HG02588 (cell line): ENCODE measurements around the gene HSPA12B.

ENCODE experiments used
- ATAC-seq: cut with Tn5 transposase; IDR thresholded peaks from one replicate; pipeline ENCODE4 v1.9.1; 2021; ENCODE audit warnings: mild to moderate bottlenecking, moderate library complexity; ENCODE audit not compliant: unreplicated experiment

The HSPA12B gene

DNA sequence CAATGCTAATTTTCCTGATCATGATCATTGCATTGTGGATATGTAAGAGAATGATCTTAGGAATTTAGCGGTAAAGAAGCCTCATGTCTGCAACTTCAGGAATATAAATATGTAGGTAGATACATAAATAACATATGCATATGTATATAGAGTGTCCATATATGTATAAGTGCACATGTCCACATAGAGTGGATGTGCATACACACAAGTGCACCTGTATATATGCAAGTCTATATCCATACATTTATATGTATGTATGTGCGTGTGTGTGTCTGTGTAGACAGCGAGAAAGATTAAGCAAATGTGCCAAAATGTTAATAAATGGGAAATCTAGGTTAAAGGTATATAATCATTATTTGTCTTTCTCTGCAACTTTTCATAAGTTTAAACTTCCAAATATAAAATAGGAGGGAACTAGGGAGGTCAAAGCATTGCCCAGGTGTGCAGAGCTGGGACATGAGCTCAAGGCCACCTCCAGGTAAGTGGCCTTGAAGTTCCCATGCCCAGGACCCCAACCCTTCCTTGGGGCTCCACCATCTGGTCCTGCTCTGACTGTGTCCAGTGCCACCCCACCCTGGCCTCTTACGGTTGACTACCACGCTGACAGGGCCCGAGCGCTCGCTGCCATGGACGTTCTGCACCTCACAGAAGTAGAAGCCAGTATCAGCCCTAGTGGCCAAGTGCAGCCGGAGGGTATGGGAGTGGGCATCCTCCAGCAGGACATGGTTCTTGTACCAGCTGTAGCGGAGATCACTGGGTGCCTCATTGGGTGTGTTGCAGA lies 29.7 kb upstream of the HSPA12B start:
- ATAC-seq, result no peak

GRCh38 chr20:3704087-3704486 lies 28.4 kb upstream of the HSPA12B start:
- no peak for ATAC-seq

DNA sequence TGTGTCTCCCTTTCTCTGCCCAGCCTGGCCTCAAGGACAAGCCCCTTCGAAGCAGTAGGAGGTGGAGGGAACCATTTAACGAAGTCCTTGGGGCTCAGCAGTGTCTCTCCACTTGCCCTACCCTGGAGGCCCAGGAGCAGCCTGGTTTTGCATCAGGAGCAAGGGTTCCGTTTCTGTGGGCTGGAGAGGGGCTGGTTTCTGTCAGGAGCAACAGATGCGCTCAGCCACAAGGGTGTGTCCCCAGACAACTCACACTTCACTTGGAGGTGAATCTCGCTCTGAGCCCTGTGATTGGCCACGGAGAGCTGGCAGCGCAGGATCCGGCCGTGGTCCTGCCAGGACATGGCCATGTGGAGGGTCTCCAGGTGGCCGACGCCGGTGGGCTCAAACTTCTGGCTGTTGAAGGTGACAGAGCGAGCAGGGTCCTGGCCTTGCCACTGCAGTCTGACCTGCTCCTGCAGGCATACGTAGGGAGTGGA lies 27.0 kb upstream of the HSPA12B start:
- no peak for ATAC-seq

DNA sequence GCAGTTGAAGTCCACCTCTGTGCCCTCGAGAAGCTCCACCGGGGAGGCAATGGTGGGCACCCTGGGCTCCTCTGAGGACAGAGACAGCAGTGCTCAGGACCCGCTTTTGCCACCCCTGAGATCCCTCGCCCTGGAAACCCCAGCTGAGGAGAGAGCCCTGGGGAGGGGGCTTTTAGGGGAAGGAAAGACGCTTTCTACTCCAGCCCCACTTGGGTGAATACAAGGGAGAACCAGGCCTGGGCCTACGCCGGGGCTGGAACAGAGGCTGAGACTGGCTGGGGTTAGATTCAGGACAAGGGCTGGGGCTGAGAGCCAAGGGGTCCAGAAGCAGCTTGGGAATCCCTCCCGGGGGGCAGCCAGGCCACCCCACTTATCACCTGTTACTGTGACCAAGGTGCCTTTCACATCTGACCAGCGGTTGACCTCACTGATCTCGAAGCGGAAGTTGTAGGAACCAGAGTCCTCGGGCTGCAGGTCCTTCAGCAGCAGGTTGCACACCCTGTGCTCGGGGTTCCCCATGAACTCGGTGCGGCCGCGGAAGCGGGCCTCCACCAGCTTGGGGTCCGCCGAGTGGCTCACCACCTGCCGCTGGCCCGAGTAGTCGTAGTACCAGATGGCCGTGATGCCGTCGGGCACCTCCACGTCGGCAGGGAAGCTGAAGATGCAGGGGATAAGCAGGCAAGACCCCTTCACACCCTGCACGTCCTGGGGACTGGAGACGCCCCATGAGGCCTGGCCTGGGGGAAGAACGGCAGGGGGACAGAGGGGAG lies 26.3 kb upstream of the HSPA12B start:
- no peak for ATAC-seq

DNA sequence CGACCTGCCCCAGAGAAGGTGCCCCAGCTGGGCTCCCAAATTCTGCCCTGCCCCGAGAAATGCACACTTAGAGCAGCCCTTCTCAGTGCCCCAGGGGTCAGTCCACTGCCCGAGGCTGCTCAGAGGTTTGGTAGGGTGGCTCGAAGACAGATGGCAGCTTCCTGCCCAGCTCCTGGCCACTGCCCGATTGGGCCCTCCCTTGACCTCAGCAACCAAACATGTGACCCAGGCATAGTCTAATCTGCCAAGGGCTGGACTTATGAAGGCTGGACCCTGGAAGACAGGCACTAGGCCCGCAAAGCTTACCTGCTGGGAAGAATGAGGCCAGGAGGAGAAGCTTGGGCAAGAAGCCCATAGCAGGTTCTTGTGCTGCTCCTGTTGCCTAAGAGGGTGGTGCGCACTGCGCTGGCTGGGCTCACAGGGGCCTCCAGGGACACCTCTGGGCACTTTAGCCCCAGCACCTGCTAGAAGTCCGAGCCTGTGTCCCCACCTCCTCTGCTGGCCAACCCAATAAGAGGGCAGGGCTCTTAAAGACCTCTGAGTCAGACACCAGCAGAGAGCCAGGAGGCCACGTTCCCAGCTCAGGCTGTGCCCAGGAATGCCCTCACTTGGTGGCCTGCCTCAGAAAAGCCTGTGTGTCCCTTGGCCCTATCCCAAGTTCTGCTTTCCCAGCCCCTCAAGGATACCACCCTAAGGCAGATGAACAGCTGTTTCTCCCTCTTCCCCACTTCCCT lies 25.5 kb upstream of the HSPA12B start:
- ATAC-seq, result no peak

GRCh38 chr20:3707508-3707899 lies 25.0 kb upstream of the HSPA12B start:
- no peak for ATAC-seq

- no peak for ATAC-seq
These were observed 22.4 kb upstream of the HSPA12B start for GRCh38 chr20:3710011-3710466.

DNA sequence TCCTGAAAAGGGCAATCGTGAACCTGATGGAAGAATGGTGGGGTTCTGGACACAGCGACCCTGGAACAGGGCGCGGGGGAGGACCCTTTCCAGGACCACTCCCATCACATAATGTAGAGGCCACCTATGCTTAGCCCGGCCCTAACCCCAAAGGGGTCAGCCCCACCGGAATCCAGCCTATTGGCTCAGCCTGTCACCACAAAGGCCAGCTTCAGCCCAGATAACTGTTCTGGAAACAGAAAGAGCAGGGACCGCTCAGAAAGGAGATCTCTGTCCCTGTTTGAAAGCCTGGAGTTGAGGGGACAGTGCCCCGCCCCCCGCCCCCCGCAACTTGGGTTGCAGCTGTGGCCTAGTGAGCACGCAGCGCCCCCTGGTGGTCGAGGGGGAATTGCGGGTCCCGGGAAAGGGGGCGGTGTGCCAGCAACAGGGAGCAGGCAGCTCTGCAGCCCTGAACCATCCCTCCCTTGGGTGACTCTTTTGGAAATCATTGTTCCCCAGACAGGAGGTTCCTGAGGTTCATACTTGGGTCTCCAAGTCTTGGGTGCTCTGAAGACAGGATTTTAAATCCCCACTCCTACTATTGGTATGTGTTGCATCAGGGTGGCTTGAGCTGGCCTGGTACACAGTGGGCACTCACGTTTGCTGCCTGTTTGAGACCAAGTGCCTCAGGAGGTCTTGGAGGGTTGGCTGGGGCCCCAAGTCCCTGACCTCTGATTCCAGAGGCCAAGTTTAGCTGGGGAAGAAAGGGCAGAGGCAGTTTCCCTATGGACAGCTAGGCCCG lies 21.6 kb upstream of the HSPA12B start:
- ATAC-seq, result no peak

- ATAC-seq, result no peak
These were observed 21.0 kb upstream of the HSPA12B start for GRCh38 chr20:3711484-3711941.

DNA sequence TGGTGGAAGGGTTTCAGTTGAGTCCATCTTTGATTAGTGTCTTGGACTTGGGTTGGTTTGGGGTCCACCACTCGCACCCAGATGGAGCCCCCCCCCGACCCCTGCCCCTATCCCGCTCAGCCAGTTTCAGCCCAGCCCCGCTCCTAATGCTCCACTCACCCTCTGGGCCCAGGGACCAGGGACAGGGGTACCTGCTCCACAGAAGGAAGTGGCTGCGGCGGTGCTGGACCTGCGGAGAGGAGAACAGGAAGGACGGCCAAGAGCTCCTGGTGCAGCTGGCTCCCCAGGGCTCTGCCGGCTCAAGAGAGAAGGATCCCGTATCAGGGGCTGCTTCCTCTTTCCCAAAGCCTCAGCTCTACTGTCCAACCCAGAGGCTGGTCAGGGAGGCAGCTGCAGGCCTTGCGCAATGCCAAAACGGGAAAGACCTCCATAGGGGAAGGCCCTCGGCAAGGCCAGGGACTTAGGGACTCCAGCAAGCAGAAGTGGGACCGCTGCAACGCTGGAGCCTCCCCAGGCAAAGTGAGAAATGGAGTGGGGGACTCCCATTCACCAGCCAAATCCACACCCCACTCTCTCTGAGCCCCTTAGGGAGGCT lies 20.1 kb upstream of the HSPA12B start, which contains the start of gene SIGLEC1:
Gene SIGLEC1, minus strand, starts transcription at position 322 of the 595 bp plus-strand sequence. CDS start 5,472 bp downstream, outside the sequence.
- ATAC-seq, result no peak

- no peak for ATAC-seq
These were observed 18.4 kb upstream of the HSPA12B start for GRCh38 chr20:3714092-3714491.

- no peak for ATAC-seq
These were observed 16.2 kb upstream of the HSPA12B start for GRCh38 chr20:3716195-3716834.

DNA sequence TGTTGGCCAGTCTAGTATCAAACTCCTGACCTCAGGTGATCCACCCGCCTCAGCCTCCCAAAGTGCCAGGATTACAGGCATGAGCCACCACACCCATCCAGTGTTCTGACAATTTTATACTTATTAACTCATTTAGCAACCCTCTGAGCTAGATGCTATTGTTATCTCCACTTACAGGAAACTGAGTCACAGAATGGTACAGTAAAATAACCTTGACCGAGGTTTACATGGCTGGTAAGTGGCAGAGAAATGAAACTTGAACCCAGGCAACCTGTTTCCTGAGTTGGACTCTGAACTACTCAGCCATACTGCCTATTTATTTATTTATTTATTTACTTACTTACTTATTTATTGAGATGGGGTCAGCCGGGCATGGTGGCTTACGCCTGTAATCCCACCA lies 13.4 kb upstream of the HSPA12B start:
- no peak for ATAC-seq

DNA sequence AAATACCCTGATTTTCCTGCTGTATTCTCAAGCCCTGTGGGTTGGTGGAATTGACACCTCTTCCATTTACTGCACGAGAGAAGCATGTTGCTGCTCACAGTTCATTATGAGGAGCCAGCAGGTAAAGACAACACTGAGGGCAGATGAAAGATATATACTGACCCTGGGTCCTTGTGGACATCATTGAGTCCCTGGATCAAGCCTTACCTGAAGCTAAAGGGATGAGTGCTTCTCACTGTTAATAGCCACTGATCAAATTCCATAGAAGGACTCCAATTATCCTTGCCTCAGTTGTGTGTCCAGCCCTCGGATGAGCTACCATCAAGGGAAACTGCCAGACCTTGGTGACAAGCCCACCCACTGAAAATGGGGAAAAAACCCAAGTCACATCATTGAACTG lies 12.4 kb upstream of the HSPA12B start:
- no peak for ATAC-seq

DNA sequence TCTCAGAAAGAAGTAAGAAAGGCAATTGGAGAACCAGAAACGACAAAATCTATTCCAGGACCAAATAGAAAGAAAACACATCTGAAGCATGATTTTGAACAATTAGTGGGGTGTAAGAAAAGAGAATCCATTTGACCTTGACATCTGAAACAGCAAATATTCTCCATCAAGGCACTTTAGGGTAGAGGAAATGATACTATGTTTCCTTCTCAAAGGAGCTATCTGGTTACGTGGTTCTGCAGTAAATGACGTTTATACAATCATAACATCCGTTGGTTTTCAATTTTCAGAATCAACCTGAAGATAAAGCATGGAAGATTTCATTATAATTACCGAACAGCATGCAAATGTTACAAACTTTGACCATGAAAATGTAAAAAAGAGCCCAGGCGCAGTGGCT lies 11.9 kb upstream of the HSPA12B start:
- ATAC-seq, result no peak

DNA sequence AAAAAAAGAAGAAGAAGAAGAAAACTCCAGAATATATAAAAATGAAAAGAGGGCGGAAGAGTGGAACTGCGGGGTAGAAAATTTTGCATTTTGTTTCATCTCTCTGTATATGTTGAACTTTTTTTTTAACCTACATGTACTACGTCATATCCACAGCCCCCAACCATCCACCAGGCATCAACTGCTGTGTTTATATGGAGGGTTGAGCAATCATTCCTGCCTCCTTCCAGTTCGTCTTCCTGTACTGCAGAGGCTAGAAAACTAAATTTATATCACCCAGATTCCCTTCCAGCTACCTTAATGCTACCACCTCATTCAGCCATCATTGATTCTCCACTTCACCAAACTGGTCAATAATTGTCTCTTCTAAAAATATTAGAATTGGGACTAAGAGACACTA lies 10.6 kb upstream of the HSPA12B start:
- no peak for ATAC-seq

GRCh38 chr20:3723284-3723683 lies 9.2 kb upstream of the HSPA12B start:
- ATAC-seq, result no peak

GRCh38 chr20:3724356-3724755 lies 8.1 kb upstream of the HSPA12B start:
- no peak for ATAC-seq

DNA sequence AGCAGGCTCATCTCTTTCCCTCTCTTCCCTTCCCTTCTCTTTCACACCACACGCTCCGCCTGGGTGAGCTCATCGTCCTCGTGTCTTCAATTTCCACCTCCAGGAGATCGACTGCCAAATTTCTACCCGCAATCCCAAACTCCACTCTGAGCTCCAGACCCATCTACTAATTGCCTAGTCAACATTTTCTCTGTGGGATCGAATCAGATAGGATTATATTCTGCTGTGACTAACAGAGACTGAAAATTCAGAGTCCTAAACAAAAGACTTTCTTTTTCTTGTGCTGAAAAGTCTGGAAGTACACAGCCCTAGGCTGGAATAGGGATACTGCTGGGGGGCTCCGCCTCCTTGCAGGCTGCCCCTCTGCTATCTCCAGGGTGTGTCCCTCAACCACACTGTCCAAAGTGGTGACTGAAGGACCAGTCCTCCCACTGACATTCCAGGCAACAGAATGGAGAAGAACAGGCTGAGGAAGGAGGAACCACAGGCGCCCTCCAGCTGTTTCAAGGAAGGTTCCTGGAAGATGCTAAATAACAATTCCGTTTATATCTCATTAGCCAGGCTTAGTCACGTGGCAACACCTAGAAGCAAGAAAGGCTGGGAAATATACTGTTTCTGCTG lies 5.0 kb upstream of the HSPA12B start:
- ATAC-seq, result no peak
